PC-3 (cell line): ENCODE results near the gene CD180. TPM values are rescaled to one million over a fixed set of nuclear protein-coding genes. Genes with fewer than 3 reads are reported as not detected.

Experiments
- ATAC-seq: fragments of 200-7000 bp; cut with Tn5 transposase; 2 replicates; pipeline ENCODE4 v1.9.1; 2020; ENCODE audit warnings: mild to moderate bottlenecking, moderate library complexity
- BruUV-seq: library from RNA; stranded (reverse); fragments of 400-500 nt; replicated peaks from 2 replicates; lab custom pipeline; 2021; lab: Mats Ljungman, UMichigan
- CTCF ChIA-PET: fragments of 300-600 bp; sonication (Branson Sonifier 250); formaldehyde crosslinking; loops from one replicate; lab custom pipeline; 2022; ENCODE audit warnings: antibody characterized with exemption; lab: Charles Lee
- POLR2A ChIA-PET: fragments of 300-600 bp; sonication (Branson Sonifier 250); formaldehyde crosslinking; loops from one replicate; lab custom pipeline; 2022; ENCODE audit warnings: antibody characterized with exemption; ENCODE audit not compliant: unreplicated experiment; lab: Charles Lee
- DNase-seq: peaks from one replicate; pipeline ENCODE4 v3.0.0-alpha.2; 2015
- H2AFZ ChIP-seq: fragments of 300-600 bp; sonication (generic); 2 replicates; pipeline ENCODE4 v1.6.0; 2016; ENCODE audit warnings: antibody characterized with exemption, low read length
- H3F3A ChIP-seq: fragments of 300-600 bp; sonication (generic); one replicate; pipeline ENCODE4 v1.6.0; 2017; ENCODE audit warnings: antibody characterized with exemption, low read length, control low read depth, mild to moderate bottlenecking; ENCODE audit not compliant: unreplicated experiment
- H3K27ac ChIP-seq: fragments of 300-600 bp; sonication (generic); 2 replicates; pipeline ENCODE4 v1.5.1; 2016; ENCODE audit warnings: mild to moderate bottlenecking, low read length
- H3K27me3 ChIP-seq: fragments of 300-600 bp; sonication (generic); 2 replicates; pipeline ENCODE4 v1.6.1; 2016; ENCODE audit warnings: low read length, mixed read lengths
- H3K36me3 ChIP-seq: fragments of 300-600 bp; sonication (generic); 2 replicates; pipeline ENCODE4 v1.6.1; 2016; ENCODE audit warnings: low read depth, mixed run types, low read length, mixed read lengths
- H3K4me1 ChIP-seq: fragments of 300-600 bp; sonication (generic); 2 replicates; pipeline ENCODE4 v1.5.1; 2016; ENCODE audit warnings: low read length; ENCODE audit not compliant: insufficient read depth
- H3K4me2 ChIP-seq: fragments of 300-600 bp; sonication (generic); 2 replicates; pipeline ENCODE4 v1.6.0; 2016; ENCODE audit warnings: low read length
- H3K4me3 ChIP-seq: fragments of 300-600 bp; sonication (generic); 2 replicates; pipeline ENCODE4 v1.5.1; 2016; ENCODE audit warnings: mild to moderate bottlenecking, low read length, mixed read lengths
- H3K79me2 ChIP-seq: fragments of 300-600 bp; sonication (generic); 2 replicates; pipeline ENCODE4 v1.6.1; 2017; ENCODE audit warnings: low read length, mixed read lengths
- H3K9ac ChIP-seq: fragments of 300-600 bp; sonication (generic); 2 replicates; pipeline ENCODE4 v1.6.0; 2016; ENCODE audit warnings: mild to moderate bottlenecking, low read length
- H3K9me2 ChIP-seq: fragments of 300-600 bp; sonication (generic); replicated peaks from 2 replicates; pipeline ENCODE4 v1.6.1; 2016; ENCODE audit warnings: mixed run types, low read length, mixed read lengths
- H3K9me3 ChIP-seq: fragments of 300-600 bp; sonication (generic); 2 replicates; pipeline ENCODE4 v1.6.1; 2016; ENCODE audit warnings: low read length, mixed read lengths
- H4K20me1 ChIP-seq: fragments of 300-600 bp; sonication (generic); 2 replicates; pipeline ENCODE4 v1.6.1; 2016; ENCODE audit warnings: low read length, mixed read lengths
- CTCF ChIP-seq: fragments of 300-600 bp; sonication (generic); conservative IDR thresholded peaks from 2 replicates; pipeline ENCODE4 v1.5.1; 2017; ENCODE audit warnings: antibody characterized with exemption, low read depth, mild to moderate bottlenecking, low read length
- EZH2 ChIP-seq: fragments of 300-600 bp; sonication (generic); IDR thresholded peaks from one replicate; pipeline ENCODE4 v1.6.1; 2017; ENCODE audit warnings: antibody characterized with exemption, mild to moderate bottlenecking, low read length; ENCODE audit not compliant: unreplicated experiment
- EZH2phosphoT487 ChIP-seq: fragments of 300-600 bp; sonication (generic); IDR thresholded peaks from 2 replicates; pipeline ENCODE4 v1.6.1; 2018; ENCODE audit warnings: mild to moderate bottlenecking, antibody characterized with exemption, low read length, borderline replicate concordance
- intact Hi-C: fragments of 100-400 bp; cut with micrococcal nuclease; formaldehyde crosslinking; loops from 2 replicates; pipeline ENCODE4 v1.9.0; 2023
- total RNA-seq: library from RNA; depleted of rRNA; stranded (reverse); fragments of >200 nt; gene quantifications from 2 replicates; pipeline ENCODE4 v1.2.3, GENCODE V29; 2014

The CD180 gene
- total RNA-seq, 1 experiment from 2014 or later, result not detected

GRCh38 chr5:67214036-67214435 is 17.4 kb upstream of the CD180 start:
- no peak overlapping the region for H3K9ac ChIP-seq
- no peaks in the 10 kb centered on the region for H3K9me2 ChIP-seq
- intact Hi-C loops, result no loop called here
- H3K4me1 ChIP-seq, result peaks cover 30% of the 10 kb centered on the region
- H3K36me3 ChIP-seq, result no peaks in the 10 kb centered on the region
- H3K4me2 ChIP-seq, result no peak overlapping the region
- no peak overlapping the region for H2AFZ ChIP-seq
- no peaks in the 10 kb centered on the region for H3K9me3 ChIP-seq
- no peak overlapping the region for H3K4me3 ChIP-seq
- H3K79me2 ChIP-seq, result no peaks in the 10 kb centered on the region
- DNase-seq (peak; percentile 45), ATAC-seq (no peak)
- CTCF ChIA-PET, result no interaction called here
- no peaks in the 10 kb centered on the region for H3F3A ChIP-seq
- no peaks in the 10 kb centered on the region for H3K27me3 ChIP-seq
- no peak for TF ChIP-seq EZH2
- TF ChIP-seq CTCF, result no peak
- TF ChIP-seq EZH2phosphoT487, result no peak
- no TSS peak for BruUV-seq
- H3K27ac ChIP-seq, result no peak overlapping the region
- no peaks in the 10 kb centered on the region for H4K20me1 ChIP-seq
- POLR2A ChIA-PET, result no interaction called here

GRCh38 chr5:67211926-67212325 is 15.3 kb upstream of the CD180 start:
- no peaks in the 10 kb centered on the region for H3K27me3 ChIP-seq
- no peak for TF ChIP-seq CTCF
- no peak for TF ChIP-seq EZH2phosphoT487
- TF ChIP-seq EZH2, result no peak
- intact Hi-C loops, result no loop called here
- ATAC-seq (peak; percentile 14; the same call in 1 of the 2 replicates), DNase-seq (peak; percentile 70)
- no peak overlapping the region for H3K27ac ChIP-seq
- H3K9me2 ChIP-seq, result no peaks in the 10 kb centered on the region
- no peaks in the 10 kb centered on the region for H3F3A ChIP-seq
- H3K4me3 ChIP-seq, result no peak overlapping the region
- H3K4me1 ChIP-seq, result peaks cover 49% of the 10 kb centered on the region
- ChIA-PET POLR2A (no interaction called here), CTCF (interaction anchor here (0.8 kb wide), 1 partner anchor 418 kb away, joined by 3 read pairs; no protein-coding TSS in a partner anchor)
- no peak overlapping the region for H2AFZ ChIP-seq
- H3K36me3 ChIP-seq, result no peaks in the 10 kb centered on the region
- H4K20me1 ChIP-seq, result no peaks in the 10 kb centered on the region
- H3K9me3 ChIP-seq, result no peaks in the 10 kb centered on the region
- BruUV-seq, result no TSS peak
- no peak overlapping the region for H3K9ac ChIP-seq
- H3K79me2 ChIP-seq, result no peaks in the 10 kb centered on the region
- H3K4me2 ChIP-seq, result 0 out of 2 replicates have a peak overlapping the region, but pooled peaks have one; percentile 31

- ChIA-PET POLR2A (no interaction called here), CTCF (interaction anchor here (1.6 kb wide), 1 partner anchor 48 kb away, joined by 7 read pairs; no protein-coding TSS in a partner anchor)
- DNase-seq (peak; percentile 85), ATAC-seq (peak; percentile 47)
- H3F3A ChIP-seq, result peaks cover 9% of the 10 kb centered on the region
- H3K27me3 ChIP-seq, result no peaks in the 10 kb centered on the region
- TF ChIP-seq CTCF, result peak; percentile 68
- TF ChIP-seq EZH2phosphoT487, result no peak
- TF ChIP-seq EZH2, result no peak
- no peaks in the 10 kb centered on the region for H3K79me2 ChIP-seq
- H3K4me3 ChIP-seq, result no peak overlapping the region
- no peaks in the 10 kb centered on the region for H3K9me3 ChIP-seq
- H3K27ac ChIP-seq, result no peak overlapping the region
- H3K9me2 ChIP-seq, result no peaks in the 10 kb centered on the region
- intact Hi-C loops, result loop anchor here (1.0 to 5.0 kb wide), 2 partner anchors 52 to 402 kb away; no protein-coding TSS in a partner anchor
- H4K20me1 ChIP-seq, result no peaks in the 10 kb centered on the region
- H3K9ac ChIP-seq, result no peak overlapping the region
- BruUV-seq, result no TSS peak
- peaks cover 53% of the 10 kb centered on the region for H3K4me1 ChIP-seq
- H3K36me3 ChIP-seq, result no peaks in the 10 kb centered on the region
- H3K4me2 ChIP-seq, result peak overlapping the region; percentile 31; the same call in 1 of the 2 replicates
- 0 out of 2 replicates have a peak overlapping the region, but pooled peaks have one; percentile 51 for H2AFZ ChIP-seq
Observed at GRCh38 chr5:67209141-67209771, 12.7 kb upstream of the CD180 start.
